GM19438 (cell line): ENCODE results near the gene SERTAD3.
"Not testable (repeated sequence)": the region's sequence is repeated elsewhere in the genome, so short reads cannot be mapped to it uniquely, and the experiment has no call there.

Experiments
- ATAC-seq: cut with Tn5 transposase; IDR thresholded peaks from one replicate; pipeline ENCODE4 v1.9.1; 2021; ENCODE audit warnings: low read depth; ENCODE audit not compliant: unreplicated experiment

SERTAD3 gene

GRCh38 chr19:40460185-40460584 is 16.1 kb upstream of the SERTAD3 start:
- no peak for ATAC-seq

DNA sequence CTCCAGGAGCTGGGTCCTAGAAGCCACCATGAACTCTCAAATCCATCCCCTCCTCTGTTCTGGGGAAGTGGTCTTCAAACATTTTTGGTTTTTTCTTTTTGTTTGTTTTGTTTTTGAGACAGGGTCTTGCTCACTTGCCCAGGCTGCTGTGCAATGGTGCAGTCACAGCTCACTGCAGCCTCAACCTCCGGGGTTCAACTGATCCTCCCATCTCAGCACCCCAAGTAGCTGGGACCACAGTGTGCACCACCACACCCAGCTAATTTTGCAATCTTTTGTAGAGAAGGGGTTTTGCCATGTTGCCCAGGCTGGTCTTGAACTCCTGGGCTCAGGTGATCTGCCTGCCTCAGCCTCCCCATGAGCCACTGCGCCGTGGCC is 14.5 kb upstream of the SERTAD3 start:
- no peak for ATAC-seq

GRCh38 chr19:40457953-40458596 is 13.9 kb upstream of the SERTAD3 start:
- ATAC-seq, result no peak

- no peak for ATAC-seq
Observed at GRCh38 chr19:40457048-40457447, 12.9 kb upstream of the SERTAD3 start.

- ATAC-seq, result not testable (repeated sequence)
Observed at GRCh38 chr19:40453943-40454342, 9.8 kb upstream of the SERTAD3 start.

DNA sequence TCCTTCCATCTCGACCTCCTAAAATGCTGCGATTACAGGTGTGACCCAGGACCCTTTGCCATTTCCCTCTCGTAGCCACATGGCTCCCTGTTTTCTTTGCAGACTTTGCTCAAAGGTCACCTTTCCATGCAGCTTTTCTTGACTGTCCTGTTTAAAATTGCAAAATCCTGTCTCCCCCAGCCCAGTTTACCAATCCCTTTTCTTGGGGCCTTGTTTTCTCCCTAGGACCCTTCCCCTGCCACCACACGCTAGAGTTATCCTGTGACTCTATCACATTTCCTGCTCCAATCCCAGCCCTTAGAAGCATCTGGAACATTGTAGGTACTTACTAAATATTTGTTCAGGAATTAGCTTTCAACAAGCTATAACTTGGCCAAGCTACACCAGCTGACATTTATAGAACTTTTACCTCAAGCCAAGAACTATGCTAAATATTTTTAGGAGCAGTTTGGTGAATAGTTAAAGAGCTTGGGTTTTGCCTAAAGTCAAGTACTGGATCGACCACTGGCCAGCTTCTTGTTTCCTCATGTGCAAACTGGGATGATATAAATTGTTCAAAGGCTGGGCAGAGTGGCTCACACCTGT is 9.1 kb upstream of the SERTAD3 start:
- ATAC-seq, result no peak

DNA sequence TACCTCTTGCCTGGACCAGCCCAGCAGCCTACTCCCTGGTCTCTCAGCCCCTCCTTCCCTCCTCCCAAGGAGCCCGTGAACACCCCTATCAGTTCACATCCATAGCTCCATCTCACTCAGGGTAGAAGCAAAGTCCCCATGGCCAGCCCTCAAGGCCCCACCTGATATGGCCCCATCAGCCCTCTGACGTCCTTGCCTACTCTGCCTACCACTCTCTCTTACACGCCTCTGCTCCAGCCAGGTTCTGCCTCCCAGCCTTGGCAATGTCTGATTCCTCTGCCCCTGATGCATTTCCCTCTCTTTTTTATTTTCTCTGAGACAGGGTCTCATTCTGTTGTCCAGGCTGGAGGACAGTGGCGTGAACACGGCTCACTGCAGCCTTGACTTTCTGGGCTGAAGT is 7.9 kb upstream of the SERTAD3 start:
- no peak for ATAC-seq

DNA sequence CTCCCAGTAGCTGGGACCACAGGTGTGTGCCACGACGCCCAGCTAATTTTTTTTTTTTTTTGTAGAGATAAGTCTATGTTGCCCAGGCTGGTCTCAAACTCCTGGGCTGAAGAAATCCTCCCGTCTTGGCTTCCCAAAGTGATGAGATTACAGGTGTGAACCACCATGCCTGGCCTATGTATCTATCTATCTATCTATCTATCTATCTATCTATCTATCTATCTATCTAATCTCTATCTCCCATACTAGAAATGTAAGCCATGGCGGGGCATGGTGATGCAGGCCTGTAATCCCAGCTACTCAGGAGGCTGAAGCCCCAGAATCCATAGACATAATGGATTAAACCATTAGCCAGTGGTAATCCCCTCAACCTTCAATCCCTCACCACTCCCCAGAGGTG is 6.5 kb upstream of the SERTAD3 start:
- ATAC-seq, result no peak

DNA sequence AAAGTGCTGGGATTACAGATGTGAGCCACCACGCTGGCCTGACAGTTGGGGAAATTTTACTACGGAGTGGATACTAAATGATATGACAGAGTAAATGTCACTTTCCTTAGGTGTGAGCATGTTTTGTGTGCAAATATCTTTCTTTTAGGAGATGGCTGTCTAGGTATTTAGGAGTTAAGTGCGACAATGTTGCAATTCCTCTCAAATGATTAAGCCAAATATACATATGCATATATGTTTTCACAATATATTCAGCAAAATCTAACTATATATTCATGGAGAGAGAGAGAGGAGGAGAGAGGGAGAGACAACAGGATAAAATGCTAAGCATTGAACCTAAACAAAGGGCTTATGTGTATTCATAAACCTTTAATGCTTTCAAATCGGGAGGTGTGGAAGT is 5.4 kb upstream of the SERTAD3 start:
- ATAC-seq, result no peak

DNA sequence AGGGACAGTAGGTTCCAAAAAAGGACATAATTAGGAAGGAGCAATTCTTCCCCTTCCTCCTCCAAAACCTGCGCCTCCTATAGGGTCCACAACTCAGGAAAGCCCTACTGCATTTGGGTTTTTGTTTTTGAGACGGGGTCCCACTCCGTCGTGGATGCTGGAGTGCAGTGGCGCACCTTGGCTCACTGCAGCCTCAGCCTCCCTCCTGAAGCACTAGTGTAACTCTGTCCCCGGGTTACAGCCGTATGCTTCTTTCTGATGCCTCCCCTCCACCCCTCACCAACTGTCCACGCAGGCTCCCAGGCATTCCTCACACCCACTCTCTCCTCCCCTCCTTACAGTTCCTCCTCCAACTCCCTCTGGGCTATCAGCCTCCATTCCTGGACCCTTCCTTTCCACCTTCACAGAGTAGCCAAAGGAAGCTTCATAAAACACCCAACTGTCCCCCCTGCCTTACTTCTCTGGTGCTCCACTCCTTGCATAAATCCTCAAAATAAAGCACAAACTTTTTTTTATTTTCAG is 2.2 kb upstream of the SERTAD3 start:
- ATAC-seq, result no peak

GRCh38 chr19:40445780-40446262 is 1.7 kb upstream of the SERTAD3 start:
- no peak for ATAC-seq

DNA sequence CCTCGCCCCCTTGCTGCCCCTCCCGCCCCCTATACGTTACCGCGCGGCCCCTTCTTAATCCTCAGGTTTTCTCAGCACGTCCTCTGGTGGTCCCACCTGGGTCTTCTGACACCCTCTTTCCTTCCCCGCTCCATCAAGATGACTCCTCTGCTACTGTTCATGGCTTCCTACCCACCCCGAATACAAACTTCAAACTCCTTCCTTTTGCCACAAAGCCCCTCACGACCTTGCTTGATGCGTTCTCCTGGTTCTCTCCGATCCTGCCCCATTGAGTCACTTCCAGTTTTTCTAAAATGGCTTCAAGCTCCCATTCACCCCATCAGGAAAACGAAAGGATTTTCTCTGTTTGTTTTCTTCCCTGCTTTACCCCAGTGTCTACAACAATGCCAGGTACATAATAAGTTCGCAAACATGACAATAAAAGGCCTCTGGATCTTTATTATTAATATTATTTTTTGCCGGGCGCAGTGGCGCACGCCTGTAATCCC is 734 bp upstream of the SERTAD3 start:
- ATAC-seq, result no peak

DNA sequence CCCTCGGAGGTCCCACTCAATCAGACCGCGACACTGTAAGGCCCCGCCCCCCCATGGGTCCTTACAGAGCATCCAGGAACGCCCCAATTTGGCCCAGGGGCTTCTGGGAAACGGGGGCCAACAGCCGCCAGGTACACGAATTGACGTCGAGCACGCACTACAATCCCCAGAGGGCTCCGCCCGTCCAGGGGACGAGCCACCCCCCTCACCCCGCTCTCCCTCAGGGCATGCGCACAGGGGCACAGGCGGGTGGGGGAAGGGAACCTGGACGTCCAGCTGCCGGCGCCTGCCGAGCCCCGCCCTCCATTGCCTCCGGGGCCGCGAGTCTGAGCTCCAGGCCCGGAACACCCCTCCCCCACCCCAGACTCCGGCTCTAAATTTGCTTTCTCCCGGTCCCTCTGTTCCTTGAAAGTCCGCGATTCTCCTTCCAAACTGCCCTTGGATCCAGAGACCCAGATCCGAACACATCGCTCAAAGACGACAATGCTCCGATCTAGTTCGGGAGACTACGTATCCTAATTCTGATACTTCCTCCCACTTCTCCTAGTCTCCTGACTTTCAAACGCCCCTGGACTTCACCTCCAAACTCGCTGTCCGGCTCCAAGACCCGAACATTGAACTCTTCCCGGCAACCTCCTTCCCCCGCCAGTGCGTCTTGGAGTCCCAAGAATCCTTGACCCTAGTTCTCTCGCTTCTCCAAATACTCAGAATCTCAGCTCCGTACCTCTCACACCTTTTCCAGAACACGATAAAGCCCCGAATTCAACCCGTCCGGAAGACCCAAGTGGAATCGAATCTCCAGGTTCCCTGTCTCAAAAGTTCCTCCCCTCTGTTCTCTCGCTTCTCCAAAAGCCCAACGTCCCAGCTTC is 770 bp downstream of the SERTAD3 start:
- peak; percentile 73 for ATAC-seq

DNA sequence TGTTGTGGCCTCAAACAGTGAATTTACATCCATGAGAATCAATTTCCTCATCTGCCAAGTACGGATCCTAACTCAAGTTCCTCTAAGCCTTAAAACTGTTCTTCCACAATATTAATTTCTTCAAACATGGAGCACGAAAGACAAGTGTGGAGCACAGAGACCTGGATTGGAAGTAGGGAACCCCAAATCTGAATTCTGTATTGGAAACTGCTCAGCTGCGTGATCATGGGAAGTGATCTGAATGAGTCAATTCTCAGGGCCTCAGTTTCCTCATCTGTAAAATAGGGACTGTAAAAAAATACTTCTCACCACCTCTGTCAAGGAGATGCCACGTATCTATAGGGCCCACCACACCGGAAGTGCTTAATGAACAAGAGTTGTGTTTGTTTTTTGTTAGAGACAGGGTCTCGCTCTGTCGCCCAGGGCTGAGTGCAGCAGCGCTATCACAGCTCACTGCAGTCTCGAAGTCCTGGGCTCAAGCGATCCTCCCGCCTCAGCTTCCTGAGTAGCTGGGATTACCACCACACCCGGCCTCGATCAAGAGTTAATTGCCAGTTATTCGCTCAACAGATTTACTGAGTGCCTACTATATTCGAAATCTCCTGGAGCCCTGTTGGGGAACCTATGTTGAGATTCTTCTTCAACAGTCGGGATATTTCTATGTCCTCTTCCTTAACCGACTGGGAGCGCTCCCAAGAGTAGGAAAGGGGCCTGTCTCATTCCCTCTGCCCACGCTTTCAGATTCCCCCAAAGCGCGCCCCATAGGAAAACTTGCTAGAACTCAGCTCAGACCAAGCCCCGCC is 1.6 kb downstream of the SERTAD3 start:
- no peak for ATAC-seq

- ATAC-seq, result no peak
Observed at GRCh38 chr19:40441719-40442253, 2.3 kb downstream of the SERTAD3 start.

DNA sequence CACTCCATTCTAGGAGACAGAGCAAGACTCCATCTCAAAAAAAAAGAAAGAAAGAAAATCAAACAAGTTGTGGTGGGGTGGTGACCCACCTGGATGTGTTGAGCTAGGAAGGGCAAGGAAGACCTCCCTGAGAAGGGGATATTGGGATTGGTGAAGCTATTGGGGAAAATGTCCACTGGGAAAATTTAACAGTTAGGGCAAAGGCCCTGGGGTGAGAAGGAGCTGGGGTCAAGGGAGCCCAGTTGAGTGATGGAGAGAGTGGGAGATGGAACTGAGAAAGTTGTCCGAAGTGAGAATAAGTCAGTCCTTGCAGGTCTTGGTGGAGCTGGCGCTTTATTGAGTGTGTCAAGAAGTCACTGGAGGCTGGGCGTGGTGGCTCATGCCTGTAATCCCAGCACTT is 5.9 kb downstream of the SERTAD3 start:
- no peak for ATAC-seq

GRCh38 chr19:40433391-40434216 is 10.5 kb downstream of the SERTAD3 start:
- ATAC-seq, result peak; percentile 67

DNA sequence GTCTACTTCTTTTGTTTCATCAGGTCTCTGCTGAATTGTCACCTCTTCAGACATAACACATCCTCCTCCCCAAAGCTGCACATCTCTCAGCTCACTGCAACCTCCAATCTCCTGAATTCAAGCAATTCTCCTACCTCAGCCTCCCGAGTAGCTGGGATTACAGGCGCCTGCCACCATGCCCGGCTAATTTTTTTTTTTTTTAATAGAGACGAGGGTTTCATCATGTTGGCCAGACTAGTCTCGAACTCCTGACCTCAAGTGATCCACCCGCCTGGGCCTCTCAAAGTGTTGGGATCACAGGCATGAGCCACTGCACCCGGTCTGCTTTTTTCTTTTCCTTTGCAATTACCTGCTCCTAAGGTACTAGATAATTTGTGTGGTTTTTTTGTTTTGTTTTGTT is 11.4 kb downstream of the SERTAD3 start:
- not testable (repeated sequence) for ATAC-seq

DNA sequence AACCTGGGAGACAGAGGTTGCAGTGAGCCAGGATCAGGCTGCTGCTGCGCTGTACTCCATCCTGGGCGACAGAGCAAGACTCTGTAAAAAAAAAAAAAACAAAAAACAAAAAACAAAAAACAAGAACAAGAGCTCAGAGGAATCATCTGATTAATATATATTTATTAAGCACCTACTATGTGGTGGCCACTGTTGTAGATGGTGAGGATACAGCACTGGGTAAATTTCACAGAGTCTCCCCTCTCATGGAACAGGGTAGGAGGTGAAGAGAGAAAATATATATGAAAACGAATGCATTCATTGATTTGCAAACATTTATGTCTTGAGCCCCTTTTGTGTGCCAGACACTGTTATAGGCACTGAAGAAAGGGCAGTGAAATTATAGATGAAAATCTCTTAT is 12.4 kb downstream of the SERTAD3 start:
- no peak for ATAC-seq
